ENCODE measurements around the gene CLINT1. TPM values are rescaled to one million over a fixed set of nuclear protein-coding genes. Genes with fewer than 3 reads are reported as not detected.

The CLINT1 gene
- total RNA-seq = 10 to 100 TPM; 57.1 to 60.9 TPM
- polyA plus RNA-seq = 10 to 100 TPM; 31.7 to 31.9 TPM
- long read RNA-seq, donor 1, transcript CLINT1-207 (12 exons, 2,346 nt) = minor isoform, 15 of 104 reads
- long read RNA-seq, donor 1, transcript CLINT1-201 (12 exons, 3,440 nt) = major isoform, 39 of 104 reads
- long read RNA-seq, donor 1, partial matches to known transcripts = 38 of 104 reads
- long read RNA-seq, donor 1, other reads (novel, unspliced or antisense) = 9 of 104 reads
- long read RNA-seq, donor 2, transcript CLINT1-207 (12 exons, 2,346 nt) = minor isoform, 22 of 65 reads
- long read RNA-seq, donor 2, transcript CLINT1-201 (12 exons, 3,440 nt) = major isoform, 23 of 65 reads
- long read RNA-seq, donor 2, partial matches to known transcripts = 5 of 65 reads
- long read RNA-seq, donor 2, other reads (novel, unspliced or antisense) = 14 of 65 reads

- H3K27ac ChIP-seq (ENCODE audit: low read depth in 1 of 2, low read length in 2 of 2) = peak within 1 kb of the TSS in 1 of 2 donors; percentile 49
- H3K4me3 ChIP-seq (ENCODE audit: low read length in 2 of 2) = peak within 1 kb of the TSS; percentile 48 to 92
- peak; percentile 98 for ATAC-seq (ENCODE audit: low FRiP score)
- H3K27me3 ChIP-seq (ENCODE audit: control insufficient read depth in 1 of 2, insufficient read depth in 2 of 2, low read length in 1 of 2) = no peaks in the 10 kb centered on the region
- intact Hi-C loops (cut with DNase I) = loop anchor here (5.0 to 10.0 kb wide), 4 partner anchors 86 to 1276 kb away; no protein-coding TSS in a partner anchor
- no peaks in the 10 kb centered on the region for H3K4me1 ChIP-seq (ENCODE audit: control insufficient read depth in 1 of 2, insufficient read depth in 2 of 2, low read length in 2 of 2)
- no peaks in the 10 kb centered on the region for H3K9me3 ChIP-seq (ENCODE audit: control insufficient read depth, low read length)
- H3K36me3 ChIP-seq (ENCODE audit: control insufficient read depth in 1 of 2, insufficient read depth in 2 of 2, low read length in 1 of 2) = no peaks in the 10 kb centered on the region
- DNase-seq = peak; percentile 96 to 99
- WGBS, 2 donors = 0% methylated on average over 42 to 59 of the region's 59 CpGs
Observed at GRCh38 chr5:157858527-157859226, at the start of gene CLINT1. CLINT1 (minus strand) TSS chr5:157859145; CDS start chr5:157858970, 175 bp downstream.

GRCh38 chr5:157908459-157908858 lies 49.5 kb upstream of the CLINT1 start:
- no peak overlapping the region for H3K4me3 ChIP-seq (ENCODE audit: low read length in 2 of 2)
- no peaks in the 10 kb centered on the region for H3K27me3 ChIP-seq (ENCODE audit: control insufficient read depth in 1 of 2, insufficient read depth in 2 of 2, low read length in 1 of 2)
- intact Hi-C loops (cut with DNase I) = no loop called here
- DNase-seq = no peak
- no peaks in the 10 kb centered on the region for H3K4me1 ChIP-seq (ENCODE audit: control insufficient read depth in 1 of 2, insufficient read depth in 2 of 2, low read length in 2 of 2)
- 99 to 100% methylated on average over 1 of the region's 1 CpG for WGBS, 2 donors
- H3K36me3 ChIP-seq (ENCODE audit: control insufficient read depth in 1 of 2, insufficient read depth in 2 of 2, low read length in 1 of 2) = no peaks in the 10 kb centered on the region
- no peak for ATAC-seq (ENCODE audit: low FRiP score)
- H3K9me3 ChIP-seq (ENCODE audit: control insufficient read depth, low read length) = no peaks in the 10 kb centered on the region
- H3K27ac ChIP-seq (ENCODE audit: low read depth in 1 of 2, low read length in 2 of 2) = no peak overlapping the region

- no peak for DNase-seq
- intact Hi-C loops (cut with DNase I) = no loop called here
- no peak for ATAC-seq (ENCODE audit: low FRiP score)
- no peak overlapping the region for H3K27ac ChIP-seq (ENCODE audit: low read depth in 1 of 2, low read length in 2 of 2)
- H3K36me3 ChIP-seq (ENCODE audit: control insufficient read depth in 1 of 2, insufficient read depth in 2 of 2, low read length in 1 of 2) = no peaks in the 10 kb centered on the region
- H3K4me3 ChIP-seq (ENCODE audit: low read length in 2 of 2) = no peak overlapping the region
- no peaks in the 10 kb centered on the region for H3K4me1 ChIP-seq (ENCODE audit: control insufficient read depth in 1 of 2, insufficient read depth in 2 of 2, low read length in 2 of 2)
- WGBS, 2 donors = 94 to 98% methylated on average over 3 of the region's 3 CpGs
- no peaks in the 10 kb centered on the region for H3K27me3 ChIP-seq (ENCODE audit: control insufficient read depth in 1 of 2, insufficient read depth in 2 of 2, low read length in 1 of 2)
- H3K9me3 ChIP-seq (ENCODE audit: control insufficient read depth, low read length) = no peaks in the 10 kb centered on the region
Observed at GRCh38 chr5:157907479-157907878, 48.5 kb upstream of the CLINT1 start.

- 81 to 93% methylated on average over 2 of the region's 2 CpGs for WGBS, 2 donors
- ATAC-seq (ENCODE audit: low FRiP score) (no peak), DNase-seq (no peak)
- no peak overlapping the region for H3K27ac ChIP-seq (ENCODE audit: low read depth in 1 of 2, low read length in 2 of 2)
- H3K4me1 ChIP-seq (ENCODE audit: control insufficient read depth in 1 of 2, insufficient read depth in 2 of 2, low read length in 2 of 2) = no peaks in the 10 kb centered on the region
- intact Hi-C loops (cut with DNase I) = no loop called here
- no peaks in the 10 kb centered on the region for H3K9me3 ChIP-seq (ENCODE audit: control insufficient read depth, low read length)
- H3K4me3 ChIP-seq (ENCODE audit: low read length in 2 of 2) = no peak overlapping the region
- H3K27me3 ChIP-seq (ENCODE audit: control insufficient read depth in 1 of 2, insufficient read depth in 2 of 2, low read length in 1 of 2) = no peaks in the 10 kb centered on the region
- H3K36me3 ChIP-seq (ENCODE audit: control insufficient read depth in 1 of 2, insufficient read depth in 2 of 2, low read length in 1 of 2) = no peaks in the 10 kb centered on the region
Observed at GRCh38 chr5:157903117-157903450, 44.1 kb upstream of the CLINT1 start.

- Histone ChIP-seq H3K27ac (ENCODE audit: low read depth in 1 of 2, low read length in 2 of 2) (no peak overlapping the region), H3K9me3 (ENCODE audit: control insufficient read depth, low read length) (no peaks in the 10 kb centered on the region), H3K27me3 (ENCODE audit: control insufficient read depth in 1 of 2, insufficient read depth in 2 of 2, low read length in 1 of 2) (no peaks in the 10 kb centered on the region), H3K4me3 (ENCODE audit: low read length in 2 of 2) (no peak overlapping the region), H3K36me3 (ENCODE audit: control insufficient read depth in 1 of 2, insufficient read depth in 2 of 2, low read length in 1 of 2) (no peaks in the 10 kb centered on the region), H3K4me1 (ENCODE audit: control insufficient read depth in 1 of 2, insufficient read depth in 2 of 2, low read length in 2 of 2) (no peaks in the 10 kb centered on the region)
- intact Hi-C loops (cut with DNase I) = no loop called here
- 79 to 81% methylated on average over 9 of the region's 9 CpGs for WGBS, 2 donors
- DNase-seq = no peak
- no peak for ATAC-seq (ENCODE audit: low FRiP score)
Observed at GRCh38 chr5:157902449-157903116, 43.6 kb upstream of the CLINT1 start.

- ATAC-seq (ENCODE audit: low FRiP score) (no peak), DNase-seq (no peak)
- Histone ChIP-seq H3K4me3 (ENCODE audit: low read length in 2 of 2) (no peak overlapping the region), H3K27ac (ENCODE audit: low read depth in 1 of 2, low read length in 2 of 2) (no peak overlapping the region), H3K27me3 (ENCODE audit: control insufficient read depth in 1 of 2, insufficient read depth in 2 of 2, low read length in 1 of 2) (no peaks in the 10 kb centered on the region), H3K4me1 (ENCODE audit: control insufficient read depth in 1 of 2, insufficient read depth in 2 of 2, low read length in 2 of 2) (no peaks in the 10 kb centered on the region), H3K36me3 (ENCODE audit: control insufficient read depth in 1 of 2, insufficient read depth in 2 of 2, low read length in 1 of 2) (no peaks in the 10 kb centered on the region), H3K9me3 (ENCODE audit: control insufficient read depth, low read length) (no peaks in the 10 kb centered on the region)
- 94% methylated on average over 4 of the region's 4 CpGs for WGBS, 2 donors
- intact Hi-C loops (cut with DNase I) = no loop called here
Observed at GRCh38 chr5:157900644-157901043, 41.7 kb upstream of the CLINT1 start.

- DNase-seq = no peak
- Histone ChIP-seq H3K36me3 (ENCODE audit: control insufficient read depth in 1 of 2, insufficient read depth in 2 of 2, low read length in 1 of 2) (no peaks in the 10 kb centered on the region), H3K9me3 (ENCODE audit: control insufficient read depth, low read length) (no peaks in the 10 kb centered on the region), H3K4me3 (ENCODE audit: low read length in 2 of 2) (no peak overlapping the region), H3K4me1 (ENCODE audit: control insufficient read depth in 1 of 2, insufficient read depth in 2 of 2, low read length in 2 of 2) (peaks cover 0 to 4% of the 10 kb centered on the region in 2 donors), H3K27ac (ENCODE audit: low read depth in 1 of 2, low read length in 2 of 2) (no peak overlapping the region), H3K27me3 (ENCODE audit: control insufficient read depth in 1 of 2, insufficient read depth in 2 of 2, low read length in 1 of 2) (no peaks in the 10 kb centered on the region)
- WGBS, 2 donors = 94 to 95% methylated on average over 4 of the region's 4 CpGs
- intact Hi-C loops (cut with DNase I) = no loop called here
- no peak for ATAC-seq (ENCODE audit: low FRiP score)
Observed at GRCh38 chr5:157893611-157894010, 34.7 kb upstream of the CLINT1 start.

- no peaks in the 10 kb centered on the region for H3K36me3 ChIP-seq (ENCODE audit: control insufficient read depth in 1 of 2, insufficient read depth in 2 of 2, low read length in 1 of 2)
- no peak for ATAC-seq (ENCODE audit: low FRiP score)
- no peak for DNase-seq
- WGBS, 2 donors = 65 to 73% methylated on average over 4 of the region's 4 CpGs
- H3K9me3 ChIP-seq (ENCODE audit: control insufficient read depth, low read length) = no peaks in the 10 kb centered on the region
- H3K27me3 ChIP-seq (ENCODE audit: control insufficient read depth in 1 of 2, insufficient read depth in 2 of 2, low read length in 1 of 2) = no peaks in the 10 kb centered on the region
- H3K4me3 ChIP-seq (ENCODE audit: low read length in 2 of 2) = no peak overlapping the region
- H3K27ac ChIP-seq (ENCODE audit: low read depth in 1 of 2, low read length in 2 of 2) = no peak overlapping the region
- intact Hi-C loops (cut with DNase I) = no loop called here
- H3K4me1 ChIP-seq (ENCODE audit: control insufficient read depth in 1 of 2, insufficient read depth in 2 of 2, low read length in 2 of 2) = peaks cover 0 to 4% of the 10 kb centered on the region in 2 donors
Observed at GRCh38 chr5:157892974-157893373, 34.0 kb upstream of the CLINT1 start.

Data from aorta (tissue), 5 donors.